Measurements from ENCODE around the gene TCL1B.

DNA sequence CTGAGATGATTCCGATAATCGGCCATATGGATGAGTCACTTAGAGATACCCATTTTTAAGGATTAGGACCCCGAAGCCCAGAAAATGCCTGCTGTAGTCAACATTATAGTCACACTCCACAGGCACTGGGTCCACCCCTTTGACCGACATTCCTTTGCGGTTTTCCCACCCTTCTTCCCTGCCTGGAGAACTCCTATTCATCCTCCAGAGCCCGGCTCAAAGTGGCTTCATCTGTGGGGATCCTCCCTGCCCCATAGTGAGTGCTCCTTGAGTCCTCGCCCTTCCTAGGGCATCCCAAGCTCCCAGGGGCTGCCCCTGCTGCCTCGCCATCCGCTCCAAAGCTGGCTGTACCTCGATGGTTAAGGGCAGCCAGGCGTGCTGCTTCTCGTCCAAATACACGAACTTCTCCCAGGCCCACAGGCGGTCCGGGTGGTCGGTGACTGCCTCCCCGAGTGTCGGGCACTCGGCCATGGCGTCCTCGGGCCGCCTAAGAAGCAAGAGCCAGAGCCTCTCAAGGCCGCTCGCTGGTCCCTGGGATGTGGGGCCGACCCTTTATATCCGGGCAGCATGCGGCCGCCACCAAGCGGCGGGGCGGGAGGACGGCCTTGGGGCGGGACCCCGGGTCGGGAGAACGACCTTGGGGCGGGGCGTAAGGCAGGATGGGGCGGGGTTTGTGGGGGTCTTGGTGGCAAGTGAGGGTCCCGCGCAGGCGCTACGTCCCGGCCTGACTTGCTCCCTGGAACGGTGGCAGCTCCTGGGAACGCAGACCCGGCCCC is 27.6 kb downstream of the TCL1B start, which contains the start of gene TCL1A:
- TF ChIP-seq, protein P1, sequence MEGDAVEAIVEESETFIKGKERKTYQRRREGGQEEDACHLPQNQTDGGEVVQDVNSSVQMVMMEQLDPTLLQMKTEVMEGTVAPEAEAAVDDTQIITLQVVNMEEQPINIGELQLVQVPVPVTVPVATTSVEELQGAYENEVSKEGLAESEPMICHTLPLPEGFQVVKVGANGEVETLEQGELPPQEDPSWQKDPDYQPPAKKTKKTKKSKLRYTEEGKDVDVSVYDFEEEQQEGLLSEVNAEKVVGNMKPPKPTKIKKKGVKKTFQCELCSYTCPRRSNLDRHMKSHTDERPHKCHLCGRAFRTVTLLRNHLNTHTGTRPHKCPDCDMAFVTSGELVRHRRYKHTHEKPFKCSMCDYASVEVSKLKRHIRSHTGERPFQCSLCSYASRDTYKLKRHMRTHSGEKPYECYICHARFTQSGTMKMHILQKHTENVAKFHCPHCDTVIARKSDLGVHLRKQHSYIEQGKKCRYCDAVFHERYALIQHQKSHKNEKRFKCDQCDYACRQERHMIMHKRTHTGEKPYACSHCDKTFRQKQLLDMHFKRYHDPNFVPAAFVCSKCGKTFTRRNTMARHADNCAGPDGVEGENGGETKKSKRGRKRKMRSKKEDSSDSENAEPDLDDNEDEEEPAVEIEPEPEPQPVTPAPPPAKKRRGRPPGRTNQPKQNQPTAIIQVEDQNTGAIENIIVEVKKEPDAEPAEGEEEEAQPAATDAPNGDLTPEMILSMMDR (IDR thresholded peaks at IDR 0.05) = no peak
- no peak for TF ChIP-seq POLR2AphosphoS5 (IDR thresholded peaks at IDR 0.05; ENCODE audit: low read depth, low read length)
- TF ChIP-seq, protein P2, sequence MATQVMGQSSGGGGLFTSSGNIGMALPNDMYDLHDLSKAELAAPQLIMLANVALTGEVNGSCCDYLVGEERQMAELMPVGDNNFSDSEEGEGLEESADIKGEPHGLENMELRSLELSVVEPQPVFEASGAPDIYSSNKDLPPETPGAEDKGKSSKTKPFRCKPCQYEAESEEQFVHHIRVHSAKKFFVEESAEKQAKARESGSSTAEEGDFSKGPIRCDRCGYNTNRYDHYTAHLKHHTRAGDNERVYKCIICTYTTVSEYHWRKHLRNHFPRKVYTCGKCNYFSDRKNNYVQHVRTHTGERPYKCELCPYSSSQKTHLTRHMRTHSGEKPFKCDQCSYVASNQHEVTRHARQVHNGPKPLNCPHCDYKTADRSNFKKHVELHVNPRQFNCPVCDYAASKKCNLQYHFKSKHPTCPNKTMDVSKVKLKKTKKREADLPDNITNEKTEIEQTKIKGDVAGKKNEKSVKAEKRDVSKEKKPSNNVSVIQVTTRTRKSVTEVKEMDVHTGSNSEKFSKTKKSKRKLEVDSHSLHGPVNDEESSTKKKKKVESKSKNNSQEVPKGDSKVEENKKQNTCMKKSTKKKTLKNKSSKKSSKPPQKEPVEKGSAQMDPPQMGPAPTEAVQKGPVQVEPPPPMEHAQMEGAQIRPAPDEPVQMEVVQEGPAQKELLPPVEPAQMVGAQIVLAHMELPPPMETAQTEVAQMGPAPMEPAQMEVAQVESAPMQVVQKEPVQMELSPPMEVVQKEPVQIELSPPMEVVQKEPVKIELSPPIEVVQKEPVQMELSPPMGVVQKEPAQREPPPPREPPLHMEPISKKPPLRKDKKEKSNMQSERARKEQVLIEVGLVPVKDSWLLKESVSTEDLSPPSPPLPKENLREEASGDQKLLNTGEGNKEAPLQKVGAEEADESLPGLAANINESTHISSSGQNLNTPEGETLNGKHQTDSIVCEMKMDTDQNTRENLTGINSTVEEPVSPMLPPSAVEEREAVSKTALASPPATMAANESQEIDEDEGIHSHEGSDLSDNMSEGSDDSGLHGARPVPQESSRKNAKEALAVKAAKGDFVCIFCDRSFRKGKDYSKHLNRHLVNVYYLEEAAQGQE (IDR thresholded peaks at IDR 0.05; ENCODE audit: insufficient read depth in 1 of 2, low read depth in 2 of 2, low read length in 1 of 2) = no peak

Measured in Panc1 (cell line).